AG09319 (cell line): Measurements from ENCODE around the gene STARD3.

Source experiments
- DNase-seq: peaks from one replicate; pipeline ENCODE4 v3.0.0-alpha.2; 2010; ENCODE audit warnings: low read depth; ENCODE audit errors: extremely low read depth
- TF ChIP-seq, protein P1 (sequence below): IDR thresholded peaks from 2 replicates; pipeline ENCODE4 v1.5.1; 2011; ENCODE audit warnings: low read depth, mild to moderate bottlenecking, inconsistent platforms, low read length, moderate library complexity

The STARD3 gene

DNA sequence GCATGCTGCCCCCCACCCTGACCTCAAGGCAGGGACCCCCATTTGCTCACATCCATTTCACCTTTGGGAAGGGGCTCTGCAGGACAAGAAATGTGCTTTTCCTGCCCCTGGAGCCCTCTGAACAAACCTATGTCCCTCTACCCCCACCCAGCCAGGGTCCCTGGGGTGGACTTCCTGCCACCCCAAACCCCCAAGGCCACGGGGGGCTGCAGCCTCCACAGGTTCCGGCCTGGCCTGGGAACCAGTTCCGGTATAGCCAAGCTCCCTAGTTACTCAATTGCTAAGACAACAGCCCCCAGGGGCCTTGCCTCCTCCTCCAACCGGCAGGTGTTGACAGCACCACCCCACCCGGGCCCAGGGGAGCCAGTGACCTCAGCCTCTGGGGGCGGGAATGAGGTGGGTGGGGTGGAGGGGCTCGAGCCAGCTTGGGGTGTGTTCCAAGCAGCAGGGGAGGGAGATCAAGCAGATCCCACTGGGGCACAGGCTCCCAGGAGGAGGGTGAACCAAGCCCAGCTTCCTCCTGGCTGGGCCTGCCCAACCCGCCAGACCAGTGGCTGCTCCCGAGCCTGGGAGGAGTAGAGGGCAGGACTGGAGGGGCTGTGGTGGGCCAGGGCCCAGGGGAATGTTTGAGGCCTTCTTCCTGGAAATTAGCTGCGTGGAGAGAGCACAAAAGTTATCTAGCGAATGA, 37.9 kb downstream of the STARD3 start:
- TF ChIP-seq, protein P1, sequence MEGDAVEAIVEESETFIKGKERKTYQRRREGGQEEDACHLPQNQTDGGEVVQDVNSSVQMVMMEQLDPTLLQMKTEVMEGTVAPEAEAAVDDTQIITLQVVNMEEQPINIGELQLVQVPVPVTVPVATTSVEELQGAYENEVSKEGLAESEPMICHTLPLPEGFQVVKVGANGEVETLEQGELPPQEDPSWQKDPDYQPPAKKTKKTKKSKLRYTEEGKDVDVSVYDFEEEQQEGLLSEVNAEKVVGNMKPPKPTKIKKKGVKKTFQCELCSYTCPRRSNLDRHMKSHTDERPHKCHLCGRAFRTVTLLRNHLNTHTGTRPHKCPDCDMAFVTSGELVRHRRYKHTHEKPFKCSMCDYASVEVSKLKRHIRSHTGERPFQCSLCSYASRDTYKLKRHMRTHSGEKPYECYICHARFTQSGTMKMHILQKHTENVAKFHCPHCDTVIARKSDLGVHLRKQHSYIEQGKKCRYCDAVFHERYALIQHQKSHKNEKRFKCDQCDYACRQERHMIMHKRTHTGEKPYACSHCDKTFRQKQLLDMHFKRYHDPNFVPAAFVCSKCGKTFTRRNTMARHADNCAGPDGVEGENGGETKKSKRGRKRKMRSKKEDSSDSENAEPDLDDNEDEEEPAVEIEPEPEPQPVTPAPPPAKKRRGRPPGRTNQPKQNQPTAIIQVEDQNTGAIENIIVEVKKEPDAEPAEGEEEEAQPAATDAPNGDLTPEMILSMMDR = no peak
- DNase-seq = no peak

DNA sequence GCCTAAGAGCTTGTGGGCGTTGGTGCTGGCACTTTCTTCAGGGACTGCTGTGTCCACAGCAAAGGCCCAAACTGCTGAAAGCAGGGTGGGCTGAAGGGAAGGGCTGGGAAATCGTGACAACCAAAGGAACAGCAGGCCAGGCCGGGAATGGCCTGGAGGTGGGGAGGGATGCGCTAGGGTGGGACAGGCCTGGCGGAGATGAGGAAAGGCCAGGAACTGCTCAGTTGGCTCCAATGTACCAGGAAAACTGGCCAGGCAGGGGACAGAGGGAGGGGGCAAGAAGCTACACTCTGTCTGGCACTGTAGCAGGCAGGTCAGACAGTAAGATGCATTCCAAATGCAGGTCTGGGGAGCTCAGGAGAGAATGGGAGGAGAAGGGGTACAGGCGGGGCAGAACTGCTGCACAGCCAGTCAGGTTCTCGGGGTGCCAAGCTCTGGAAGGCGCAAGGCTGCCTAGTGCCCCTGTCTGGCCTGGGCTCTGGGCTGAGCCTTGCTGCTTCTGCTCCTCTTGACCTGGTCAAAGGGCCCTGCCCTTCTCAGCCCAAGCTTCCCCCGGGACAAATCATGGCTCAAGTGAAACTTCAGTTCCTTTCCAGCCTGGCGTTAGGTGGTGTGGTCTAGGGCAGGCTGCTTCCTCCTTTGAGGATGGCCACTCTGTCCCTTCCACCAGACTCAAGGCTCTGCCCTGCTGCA, 38.6 kb downstream of the STARD3 start:
- no peak for DNase-seq
- TF ChIP-seq, protein P1 = no peak

DNA sequence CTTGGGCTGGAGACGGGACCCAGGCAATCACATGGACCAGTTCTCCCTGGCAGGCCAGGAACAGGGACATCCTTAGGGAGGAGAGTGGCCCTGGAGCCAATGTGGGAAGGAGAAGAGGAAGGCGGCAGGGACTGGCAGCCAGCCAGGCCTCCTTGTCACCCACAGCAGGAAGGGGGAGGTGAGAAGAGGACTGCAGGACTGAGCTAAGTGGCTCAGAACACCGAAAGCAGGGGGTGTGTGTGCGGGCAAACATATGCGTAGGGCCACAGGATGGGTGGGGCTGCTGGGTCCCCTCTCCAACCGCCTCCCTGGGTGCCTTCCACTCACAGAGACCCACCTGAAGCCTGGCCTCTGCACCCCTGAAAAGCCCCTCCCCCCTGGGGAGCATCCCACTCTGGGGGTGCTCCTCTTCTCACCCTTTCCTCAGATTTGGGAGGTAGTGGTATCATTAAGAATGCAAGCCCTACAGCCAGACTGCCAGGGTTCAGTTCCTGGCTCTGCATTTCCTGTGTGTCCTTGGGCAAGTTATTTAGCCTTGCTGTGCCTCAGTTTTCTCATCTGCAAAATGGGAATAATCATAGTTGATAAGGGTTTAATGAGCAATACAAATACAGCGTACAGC, 39.4 kb downstream of the STARD3 start:
- DNase-seq = no peak
- TF ChIP-seq, protein P1 = no peak

DNA sequence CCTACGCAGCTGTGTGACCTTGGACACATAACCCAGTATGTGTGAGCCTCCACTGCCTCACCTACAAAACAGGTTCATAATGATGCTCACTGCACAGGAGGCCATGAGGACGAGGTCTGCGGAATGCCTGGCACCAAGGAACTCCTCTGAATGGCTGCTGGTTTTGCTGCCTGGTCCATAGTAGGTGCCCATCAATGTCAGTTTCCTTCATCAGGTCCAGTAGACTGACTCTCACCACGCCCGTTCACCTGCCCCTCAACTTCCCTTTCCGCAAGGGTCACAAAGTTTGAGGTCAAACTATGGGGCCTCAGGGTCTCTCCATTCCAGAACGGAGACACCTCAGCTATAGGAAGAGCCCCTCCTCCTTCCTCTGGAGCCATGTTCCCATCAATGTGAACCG, 40.1 kb downstream of the STARD3 start:
- DNase-seq = no peak
- TF ChIP-seq, protein P1 = no peak

DNA sequence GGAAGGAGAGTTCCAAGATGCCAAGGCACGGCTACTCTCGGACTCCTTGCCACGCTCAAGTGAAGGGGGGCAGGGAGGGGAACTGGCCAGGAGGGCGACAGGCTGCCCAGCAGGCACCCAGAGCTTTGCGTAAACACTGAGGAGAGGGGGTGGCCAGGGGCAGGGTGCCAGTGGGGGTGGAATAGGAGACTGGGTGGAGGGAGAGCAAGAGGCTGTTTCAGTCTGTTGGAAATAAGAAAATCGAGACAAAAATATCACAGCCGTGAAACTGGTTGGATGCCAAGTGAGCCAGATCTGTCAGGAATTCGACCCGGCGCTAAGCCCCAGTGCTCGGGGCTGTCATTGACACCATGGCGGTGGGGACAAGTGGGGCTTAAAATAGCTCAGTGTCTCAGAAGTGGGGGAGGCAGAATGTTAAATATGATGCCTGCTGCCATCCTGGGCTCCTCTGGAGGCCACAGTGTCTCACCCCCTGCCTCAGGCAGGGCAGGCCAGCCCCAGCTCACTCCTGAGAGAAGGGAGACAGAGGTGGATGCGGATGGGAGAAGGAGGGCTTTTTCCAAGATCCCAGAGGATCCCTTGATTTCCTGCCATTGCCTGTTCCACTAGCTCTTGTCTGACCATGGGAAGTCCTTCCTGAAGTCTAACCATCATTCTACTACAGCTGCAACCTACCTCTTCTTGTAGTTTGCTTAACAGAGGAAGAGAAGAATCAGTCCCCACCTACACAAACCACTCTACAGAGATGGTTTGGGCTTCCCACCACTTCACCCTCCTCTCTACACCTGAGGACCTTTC, 40.8 kb downstream of the STARD3 start:
- DNase-seq = no peak

DNA sequence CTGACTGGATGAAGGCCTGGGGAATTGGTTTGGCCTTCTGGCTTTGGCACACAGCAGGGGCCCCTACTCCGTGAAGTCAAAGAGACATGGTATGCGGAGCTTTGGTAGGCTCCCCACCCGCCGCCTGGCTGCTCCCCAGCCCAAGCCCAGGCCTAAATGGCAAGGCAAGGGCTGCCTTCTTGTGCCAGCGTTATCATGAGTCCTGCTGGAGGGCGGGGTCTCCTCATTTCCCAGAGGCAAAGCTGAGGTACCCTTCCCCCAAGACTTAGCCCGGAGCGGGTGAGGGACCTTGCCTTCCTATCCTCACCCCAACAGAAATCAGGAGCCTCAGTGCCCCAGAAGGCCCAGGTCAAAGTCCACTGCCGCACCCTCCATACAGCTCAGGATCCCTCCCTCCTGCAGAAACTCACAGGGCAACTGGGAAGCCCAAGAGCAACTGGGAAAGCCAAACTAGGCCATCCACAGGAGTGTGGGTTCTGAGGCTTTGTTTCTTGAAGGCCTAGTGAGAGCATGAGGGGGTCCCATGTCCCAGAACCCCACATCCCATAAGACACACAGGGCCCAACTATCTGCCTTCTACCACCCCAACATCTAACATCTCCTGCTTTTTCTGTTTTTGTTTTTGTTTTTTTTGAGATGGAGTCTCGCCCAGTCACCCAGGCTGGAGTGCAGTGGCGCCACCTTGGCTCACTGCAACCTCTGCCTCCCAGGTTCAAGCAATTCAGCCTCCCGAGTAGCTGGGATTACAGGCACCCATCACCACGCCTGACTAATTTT, 41.6 kb downstream of the STARD3 start:
- TF ChIP-seq, protein P1 = no peak
- DNase-seq = no peak

More for the DNA sequence above, 40.8 kb downstream of the STARD3 start:
- TF ChIP-seq, protein P1 = no peak
